ENCODE results near the gene SLIT3.

DNA sequence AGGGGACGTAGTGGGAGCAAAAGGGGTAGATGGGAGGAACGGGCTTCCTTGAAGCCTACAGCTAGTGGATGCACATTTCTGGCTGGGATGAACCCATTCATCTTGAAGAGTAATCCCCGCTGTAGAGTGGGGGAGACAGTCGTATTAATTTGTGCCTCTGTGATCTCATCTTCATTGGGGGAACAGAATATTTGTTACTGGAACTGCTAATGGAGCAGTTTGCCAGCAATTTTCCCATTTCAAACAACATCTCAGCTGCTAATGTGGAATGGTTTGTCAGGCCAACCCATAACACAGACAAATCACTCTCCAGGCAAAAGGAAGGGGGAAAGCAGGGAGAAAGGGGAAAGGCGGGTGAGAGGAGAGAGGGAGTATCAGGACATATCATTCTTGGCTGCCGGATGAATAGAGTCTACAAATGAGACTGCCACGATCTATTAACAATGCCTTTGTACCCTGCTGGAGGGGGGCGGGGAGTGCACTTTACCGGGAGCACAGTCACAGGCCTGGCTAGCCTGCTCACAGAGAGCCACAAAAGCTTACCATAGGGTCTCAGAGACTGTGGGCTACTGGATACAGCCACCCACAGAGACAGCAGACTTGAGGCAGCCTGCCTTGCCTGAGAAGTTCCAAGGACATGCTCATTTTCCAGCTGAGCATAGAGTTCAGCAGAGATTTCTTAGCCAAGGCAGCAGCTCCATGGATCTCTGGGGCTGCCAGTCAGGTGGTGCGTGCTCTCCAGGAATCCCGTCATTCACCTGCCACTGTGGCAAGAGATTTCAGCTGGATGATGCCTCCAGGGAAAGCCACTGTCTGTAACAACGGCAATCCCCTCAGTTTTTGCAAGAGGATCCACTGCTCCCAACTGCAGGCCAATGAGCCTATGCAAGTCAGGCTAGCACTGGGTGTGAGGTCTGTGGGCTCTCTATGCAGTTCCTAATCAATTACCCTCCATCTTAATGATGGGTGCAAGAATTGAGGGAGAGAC, 504.1 kb downstream of the SLIT3 start:
- TF ChIP-seq, protein P1, sequence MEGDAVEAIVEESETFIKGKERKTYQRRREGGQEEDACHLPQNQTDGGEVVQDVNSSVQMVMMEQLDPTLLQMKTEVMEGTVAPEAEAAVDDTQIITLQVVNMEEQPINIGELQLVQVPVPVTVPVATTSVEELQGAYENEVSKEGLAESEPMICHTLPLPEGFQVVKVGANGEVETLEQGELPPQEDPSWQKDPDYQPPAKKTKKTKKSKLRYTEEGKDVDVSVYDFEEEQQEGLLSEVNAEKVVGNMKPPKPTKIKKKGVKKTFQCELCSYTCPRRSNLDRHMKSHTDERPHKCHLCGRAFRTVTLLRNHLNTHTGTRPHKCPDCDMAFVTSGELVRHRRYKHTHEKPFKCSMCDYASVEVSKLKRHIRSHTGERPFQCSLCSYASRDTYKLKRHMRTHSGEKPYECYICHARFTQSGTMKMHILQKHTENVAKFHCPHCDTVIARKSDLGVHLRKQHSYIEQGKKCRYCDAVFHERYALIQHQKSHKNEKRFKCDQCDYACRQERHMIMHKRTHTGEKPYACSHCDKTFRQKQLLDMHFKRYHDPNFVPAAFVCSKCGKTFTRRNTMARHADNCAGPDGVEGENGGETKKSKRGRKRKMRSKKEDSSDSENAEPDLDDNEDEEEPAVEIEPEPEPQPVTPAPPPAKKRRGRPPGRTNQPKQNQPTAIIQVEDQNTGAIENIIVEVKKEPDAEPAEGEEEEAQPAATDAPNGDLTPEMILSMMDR (IDR thresholded peaks at IDR 0.05): no peak
- TF ChIP-seq EP300 (IDR thresholded peaks at IDR 0.05): no peak

Data from stomach (tissue), 4 donors.